OCI-LY7 (cell line): ENCODE measurements around the gene STXBP6. TPM values are rescaled to one million over a fixed set of nuclear protein-coding genes. Genes with fewer than 3 reads are reported as not detected.
"Not testable (repeated sequence)": the region's sequence is repeated elsewhere in the genome, so short reads cannot be mapped to it uniquely, and the experiment has no call there.

Experiments used
- BruUV-seq: library from RNA; stranded (reverse); fragments of 400-500 nt; replicated peaks from 2 replicates; lab custom pipeline; 2021; lab: Mats Ljungman, UMichigan
- CTCF ChIA-PET: fragments of 300-600 bp; sonication (Branson Sonifier 250); formaldehyde crosslinking; loops from one replicate; lab custom pipeline; 2022; ENCODE audit warnings: antibody characterized with exemption; ENCODE audit not compliant: unreplicated experiment; lab: Charles Lee
- POLR2A ChIA-PET: fragments of 300-600 bp; sonication (Branson Sonifier 250); formaldehyde crosslinking; loops from one replicate; lab custom pipeline; 2022; ENCODE audit warnings: antibody characterized with exemption; lab: Charles Lee
- DNase-seq: peaks from one replicate; pipeline ENCODE4 v3.0.0-alpha.2; 2015; ENCODE audit warnings: low spot score
- H2AFZ ChIP-seq: fragments of 200-600 bp; sonication (generic), shearing (Covaris generic); 2 replicates; pipeline ENCODE4 v1.6.1; 2014; ENCODE audit warnings: mild to moderate bottlenecking, antibody characterized with exemption, low read length, moderate library complexity
- H3K27ac ChIP-seq: fragments of 200-600 bp; sonication (generic); 2 replicates; pipeline ENCODE4 v1.5.1; 2014; ENCODE audit warnings: mixed run types, low read depth, mild to moderate bottlenecking, moderate library complexity, low read length, inconsistent platforms; ENCODE audit not compliant: poor library complexity, severe bottlenecking
- H3K36me3 ChIP-seq: fragments of 200-600 bp; sonication (generic); 2 replicates; pipeline ENCODE4 v1.6.1; 2014; ENCODE audit warnings: mild to moderate bottlenecking, antibody characterized with exemption, low read length, moderate library complexity, mixed read lengths; ENCODE audit not compliant: insufficient read depth
- H3K4me1 ChIP-seq: fragments of 200-600 bp; sonication (generic); 2 replicates; pipeline ENCODE4 v1.5.1; 2014; ENCODE audit warnings: mild to moderate bottlenecking, low read length; ENCODE audit not compliant: insufficient read depth, poor library complexity, severe bottlenecking
- H3K4me2 ChIP-seq: fragments of 200-600 bp; sonication (generic); 2 replicates; pipeline ENCODE4 v1.6.1; 2014; ENCODE audit warnings: mild to moderate bottlenecking, low read length
- H3K4me3 ChIP-seq: fragments of 200-600 bp; sonication (generic); 2 replicates; pipeline ENCODE4 v1.5.1; 2014; ENCODE audit warnings: mild to moderate bottlenecking, low read depth, low read length; ENCODE audit not compliant: poor library complexity, severe bottlenecking
- H3K79me2 ChIP-seq: fragments of 200-600 bp; sonication (generic); 2 replicates; pipeline ENCODE4 v1.6.1; 2016; ENCODE audit warnings: low read depth, mild to moderate bottlenecking, low read length, moderate library complexity, mixed read lengths; ENCODE audit not compliant: insufficient read depth
- H3K9me2 ChIP-seq: fragments of 200-600 bp; sonication (generic); 2 replicates; pipeline ENCODE4 v1.6.1; 2016; ENCODE audit warnings: mild to moderate bottlenecking, low read length, mixed read lengths; ENCODE audit not compliant: insufficient read depth
- H3K9me3 ChIP-seq: fragments of 200-600 bp; sonication (generic); 2 replicates; pipeline ENCODE4 v1.6.1; 2014; ENCODE audit warnings: mild to moderate bottlenecking, mixed run types, low read length, mixed read lengths
- H4K20me1 ChIP-seq: fragments of 200-600 bp; sonication (generic); 2 replicates; pipeline ENCODE4 v1.6.1; 2014; ENCODE audit warnings: mild to moderate bottlenecking, antibody characterized with exemption, low read length, moderate library complexity, mixed read lengths; ENCODE audit not compliant: insufficient read depth
- CTCF ChIP-seq: fragments of 200-600 bp; sonication (generic); conservative IDR thresholded peaks from 2 replicates; pipeline ENCODE4 v1.5.1; 2014; ENCODE audit warnings: mild to moderate bottlenecking, antibody characterized with exemption, low read length, moderate library complexity, mixed read lengths
- EZH2phosphoT487 ChIP-seq: fragments of 200-600 bp; sonication (generic); IDR thresholded peaks from 2 replicates; pipeline ENCODE4 v1.6.1; 2018; ENCODE audit warnings: low read depth, borderline replicate concordance, mild to moderate bottlenecking, mixed run types, antibody characterized with exemption, low read length, moderate library complexity, mixed read lengths
- intact Hi-C: fragments of 100-400 bp; cut with micrococcal nuclease; formaldehyde crosslinking; loops from one replicate; pipeline ENCODE4 v1.10.0; 2022; ENCODE audit not compliant: unreplicated experiment
- total RNA-seq, 2 experiments: library from RNA; depleted of rRNA in 1 of 2; stranded (reverse); fragments of >200 nt in 1 of 2; shearing (Covaris generic) in 1 of 2; gene quantifications; 2 replicates each; pipeline ENCODE4 v1.2.3, GENCODE V29; 2014 to 2022

The STXBP6 gene
- total RNA-seq, 2 experiments from 2014 or later: 0.48 TPM; not detected in 1

- Histone ChIP-seq H3K36me3 (no peaks in the 10 kb centered on the region), H3K27ac (no peak overlapping the region), H3K79me2 (no peaks in the 10 kb centered on the region), H4K20me1 (no peaks in the 10 kb centered on the region), H3K4me1 (no peaks in the 10 kb centered on the region), H3K9me2 (no peaks in the 10 kb centered on the region), H3K4me3 (no peak overlapping the region), H3K9me3 (no peaks in the 10 kb centered on the region), H3K4me2 (no peak overlapping the region), H2AFZ (no peak overlapping the region)
- ChIA-PET POLR2A (interaction anchor here (1.1 kb wide), 1 partner anchor 20 kb away, joined by 4 read pairs; no protein-coding TSS in a partner anchor), CTCF (no interaction called here)
- TF ChIP-seq EZH2phosphoT487 (no peak), CTCF (no peak)
- no TSS peak for BruUV-seq
- no peak for DNase-seq
- intact Hi-C loops: no loop called here
These were observed 210.9 kb downstream of the STXBP6 start for GRCh38 chr14:24838945-24839616.

GRCh38 chr14:24837280-24838046 lies 212.5 kb downstream of the STXBP6 start:
- BruUV-seq: no TSS peak
- no peak overlapping the region for H2AFZ ChIP-seq
- H3K27ac ChIP-seq: no peak overlapping the region
- DNase-seq: no peak
- no peaks in the 10 kb centered on the region for H4K20me1 ChIP-seq
- ChIA-PET POLR2A (interaction anchor here (0.6 to 0.7 kb wide), 3 partner anchors 128 to 1074 kb away, joined by 3 read pairs; no protein-coding TSS in a partner anchor), CTCF (no interaction called here)
- H3K9me3 ChIP-seq: no peaks in the 10 kb centered on the region
- H3K4me1 ChIP-seq: no peaks in the 10 kb centered on the region
- H3K4me3 ChIP-seq: no peak overlapping the region
- no peak overlapping the region for H3K4me2 ChIP-seq
- no peaks in the 10 kb centered on the region for H3K36me3 ChIP-seq
- TF ChIP-seq CTCF: no peak
- no peak for TF ChIP-seq EZH2phosphoT487
- intact Hi-C loops: no loop called here
- H3K9me2 ChIP-seq: no peaks in the 10 kb centered on the region
- H3K79me2 ChIP-seq: no peaks in the 10 kb centered on the region

GRCh38 chr14:24836324-24836723 lies 213.6 kb downstream of the STXBP6 start:
- POLR2A ChIA-PET: interaction anchor here (1.1 kb wide), 1 partner anchor 23 kb away, joined by 3 read pairs; no protein-coding TSS in a partner anchor
- H4K20me1 ChIP-seq, H3K9me2 ChIP-seq, H3K79me2 ChIP-seq, H3K27ac ChIP-seq, DNase-seq, CTCF ChIA-PET, H2AFZ ChIP-seq, H3K4me1 ChIP-seq, H3K36me3 ChIP-seq, BruUV-seq, H3K4me2 ChIP-seq, intact Hi-C loops, H3K4me3 ChIP-seq, H3K9me3 ChIP-seq: not testable (repeated sequence)
